ENCODE results near the gene RAB15. TPM values are rescaled to one million over a fixed set of nuclear protein-coding genes. Genes with fewer than 3 reads are reported as not detected.

Gene RAB15
- polyA plus RNA-seq, 6 donors from 2014 or later: 0.25 to 1.9 (median 0.94) TPM

- peaks cover 0 to 6% (median 0%) of the 10 kb centered on the region in 3 donors for H3K4me1 Mint-ChIP-seq
- ATAC-seq (ENCODE audit: low read depth in 2 of 2) (no peak), DNase-seq (no peak)
- no peak overlapping the region for H3K27ac Mint-ChIP-seq
- H3K4me3 Mint-ChIP-seq: no peak overlapping the region
- no peaks in the 10 kb centered on the region for H3K36me3 Mint-ChIP-seq
- no peaks in the 10 kb centered on the region for H3K27me3 Mint-ChIP-seq
- no peaks in the 10 kb centered on the region for H3K9me3 Mint-ChIP-seq
These were observed 28.9 kb upstream of the RAB15 start for GRCh38 chr14:65000898-65001591.

DNA sequence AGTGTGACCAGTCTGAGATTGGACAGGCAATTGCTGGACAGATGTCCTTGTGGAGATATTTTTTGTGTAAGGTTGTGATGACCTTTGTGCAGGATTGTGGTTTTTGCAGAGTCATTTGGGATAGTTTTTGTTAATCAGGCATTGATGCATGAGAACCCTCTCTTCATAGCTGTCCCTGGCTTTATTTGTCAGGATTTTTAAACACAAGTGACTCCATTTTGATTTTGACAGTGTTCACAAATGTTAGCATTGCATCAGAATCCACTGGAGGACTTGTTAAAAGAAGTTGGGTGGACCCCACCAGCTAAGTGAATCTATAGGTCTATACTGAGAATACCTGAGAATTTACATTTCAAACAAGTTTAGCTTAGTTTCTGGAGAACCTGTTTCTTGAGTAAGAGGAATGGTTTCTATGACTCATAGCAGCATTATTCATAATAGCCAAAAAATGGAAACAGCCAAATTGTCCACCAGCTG is 26.4 kb upstream of the RAB15 start:
- H3K36me3 Mint-ChIP-seq: no peaks in the 10 kb centered on the region
- H3K4me3 Mint-ChIP-seq: no peak overlapping the region
- H3K4me1 Mint-ChIP-seq: peaks cover 0 to 6% (median 0%) of the 10 kb centered on the region in 3 donors
- DNase-seq: no peak
- ATAC-seq (ENCODE audit: low read depth in 2 of 2): no peak
- H3K27me3 Mint-ChIP-seq: no peaks in the 10 kb centered on the region
- H3K9me3 Mint-ChIP-seq: no peaks in the 10 kb centered on the region
- H3K27ac Mint-ChIP-seq: no peak overlapping the region

DNA sequence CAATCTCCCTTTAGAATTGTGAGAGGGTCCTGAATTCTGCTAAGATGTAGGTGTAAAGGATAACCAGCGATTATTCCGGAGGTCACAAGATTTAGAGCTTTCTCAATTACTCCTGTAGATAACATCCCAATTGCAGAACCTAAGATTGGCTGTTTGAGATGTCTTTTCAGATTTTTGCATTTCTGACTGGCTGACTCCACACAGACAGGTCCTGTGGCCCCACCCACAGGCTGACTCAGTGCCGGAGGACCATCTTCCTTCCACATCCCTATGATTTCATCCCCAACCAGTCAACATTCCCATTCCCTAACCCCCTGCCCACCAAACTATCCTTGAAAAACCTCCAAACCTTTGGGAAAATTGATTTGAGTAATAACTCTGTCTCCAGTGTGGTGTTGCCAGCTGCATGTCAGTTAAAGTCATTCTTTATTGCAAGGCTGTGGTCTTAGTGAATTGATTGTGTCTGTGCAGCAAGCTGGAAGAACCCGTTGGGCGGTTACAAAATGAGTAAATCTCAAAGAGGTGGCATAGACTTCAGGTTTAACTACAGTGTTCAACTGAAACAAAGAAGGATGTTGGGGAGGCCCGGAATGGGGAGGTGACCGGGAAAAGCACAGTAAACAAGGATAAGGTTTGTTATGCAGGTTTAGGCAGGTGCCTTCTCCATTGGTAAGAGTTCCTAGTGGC is 25.1 kb upstream of the RAB15 start:
- no peaks in the 10 kb centered on the region for H3K9me3 Mint-ChIP-seq
- no peak for ATAC-seq (ENCODE audit: low read depth in 2 of 2)
- no peaks in the 10 kb centered on the region for H3K27me3 Mint-ChIP-seq
- no peak for DNase-seq
- peaks cover 0 to 6% (median 0%) of the 10 kb centered on the region in 3 donors for H3K4me1 Mint-ChIP-seq
- no peaks in the 10 kb centered on the region for H3K36me3 Mint-ChIP-seq
- peak overlapping the region in 1 of 6 donors; percentile 28 for H3K27ac Mint-ChIP-seq
- no peak overlapping the region for H3K4me3 Mint-ChIP-seq

DNA sequence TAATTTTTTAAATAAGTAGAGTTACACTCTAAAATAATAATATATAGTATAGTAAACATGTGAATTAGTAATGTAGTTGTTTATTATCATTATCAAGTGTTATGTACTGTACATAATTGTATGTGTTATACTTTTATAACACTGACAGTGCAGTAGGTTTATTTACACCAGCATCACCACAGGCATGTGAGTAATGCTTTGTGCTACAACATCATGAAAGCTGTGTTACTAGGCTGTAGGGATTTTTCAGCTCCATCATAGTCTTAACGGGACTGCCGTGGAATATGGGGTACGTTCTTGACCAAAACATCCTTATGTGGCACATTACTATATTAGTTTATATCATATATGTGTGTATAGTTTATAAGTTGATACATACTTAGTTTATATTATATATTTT is 23.2 kb upstream of the RAB15 start:
- no peak overlapping the region for H3K4me3 Mint-ChIP-seq
- ATAC-seq (ENCODE audit: low read depth in 2 of 2) (no peak), DNase-seq (no peak)
- H3K36me3 Mint-ChIP-seq: no peaks in the 10 kb centered on the region
- peaks cover 2 to 10% (median 4%) of the 10 kb centered on the region in 3 donors for H3K4me1 Mint-ChIP-seq
- no peak overlapping the region for H3K27ac Mint-ChIP-seq
- no peaks in the 10 kb centered on the region for H3K27me3 Mint-ChIP-seq
- H3K9me3 Mint-ChIP-seq: no peaks in the 10 kb centered on the region

DNA sequence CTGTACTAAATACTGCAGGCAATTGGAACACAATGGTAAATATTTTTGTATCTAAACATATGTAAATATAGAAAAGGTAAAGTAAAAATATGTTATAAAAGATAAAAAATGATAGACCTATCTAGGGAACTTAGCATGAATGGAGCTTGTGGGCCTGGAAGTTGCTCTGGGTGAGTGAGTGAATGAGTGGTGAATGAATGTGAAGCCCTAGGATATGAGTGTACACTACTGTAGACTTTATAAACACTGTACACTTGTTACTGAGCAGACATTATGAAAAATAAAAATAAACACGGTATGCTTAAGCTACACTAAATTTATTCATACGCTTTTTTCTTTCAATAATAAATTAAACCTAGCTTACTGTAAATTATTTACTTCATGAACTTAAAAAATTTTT is 22.4 kb upstream of the RAB15 start:
- H3K4me1 Mint-ChIP-seq: peaks cover 9 to 16% (median 11%) of the 10 kb centered on the region in 3 donors

GRCh38 chr14:64993266-64993930 is 21.3 kb upstream of the RAB15 start:
- Mint-ChIP-seq H3K27ac (no peak overlapping the region), H3K4me3 (no peak overlapping the region), H3K4me1 (peaks cover 11 to 16% (median 13%) of the 10 kb centered on the region in 3 donors), H3K27me3 (no peaks in the 10 kb centered on the region), H3K9me3 (no peaks in the 10 kb centered on the region), H3K36me3 (no peaks in the 10 kb centered on the region)
- DNase-seq (no peak), ATAC-seq (ENCODE audit: low read depth in 2 of 2) (no peak)

More for the DNA sequence above, 22.4 kb upstream of the RAB15 start:
- ATAC-seq (ENCODE audit: low read depth in 2 of 2): no peak
- Mint-ChIP-seq H3K27me3 (no peaks in the 10 kb centered on the region), H3K27ac (no peak overlapping the region), H3K9me3 (no peaks in the 10 kb centered on the region), H3K36me3 (no peaks in the 10 kb centered on the region), H3K4me3 (no peak overlapping the region)
- no peak for DNase-seq

GRCh38 chr14:64992328-64992885 is 20.3 kb upstream of the RAB15 start:
- ATAC-seq (ENCODE audit: low read depth in 2 of 2) (no peak), DNase-seq (no peak)
- no peaks in the 10 kb centered on the region for H3K36me3 Mint-ChIP-seq
- no peak overlapping the region for H3K27ac Mint-ChIP-seq
- H3K9me3 Mint-ChIP-seq: no peaks in the 10 kb centered on the region
- no peaks in the 10 kb centered on the region for H3K27me3 Mint-ChIP-seq
- H3K4me1 Mint-ChIP-seq: peaks cover 13 to 18% (median 16%) of the 10 kb centered on the region in 3 donors
- H3K4me3 Mint-ChIP-seq: no peak overlapping the region

DNA sequence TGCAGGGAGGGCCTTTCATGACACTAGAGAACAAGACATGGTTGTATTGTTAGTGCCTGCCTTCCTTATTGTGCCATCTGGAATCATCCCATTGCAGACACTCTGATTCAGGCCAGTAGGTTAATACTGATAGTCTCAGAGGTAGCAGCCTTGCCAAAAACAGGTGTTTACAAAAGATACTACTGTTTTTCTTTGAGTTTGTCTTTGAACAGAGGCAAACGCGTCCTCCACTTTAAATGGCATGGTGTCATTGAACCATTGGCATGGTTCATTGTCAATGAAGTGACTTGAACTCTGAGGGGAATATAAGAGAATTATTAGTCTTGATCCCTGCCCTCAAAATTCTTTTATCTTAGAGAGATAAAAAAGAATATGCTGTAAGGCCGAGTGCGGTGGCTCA is 18.8 kb upstream of the RAB15 start:
- Mint-ChIP-seq H3K27me3 (no peaks in the 10 kb centered on the region), H3K4me3 (peak overlapping the region in 1 of 8 donors; percentile 42), H3K27ac (no peak overlapping the region), H3K36me3 (no peaks in the 10 kb centered on the region), H3K4me1 (peaks cover 17 to 29% (median 22%) of the 10 kb centered on the region in 3 donors), H3K9me3 (no peaks in the 10 kb centered on the region)
- ATAC-seq (ENCODE audit: low read depth in 2 of 2) (no peak), DNase-seq (no peak)

DNA sequence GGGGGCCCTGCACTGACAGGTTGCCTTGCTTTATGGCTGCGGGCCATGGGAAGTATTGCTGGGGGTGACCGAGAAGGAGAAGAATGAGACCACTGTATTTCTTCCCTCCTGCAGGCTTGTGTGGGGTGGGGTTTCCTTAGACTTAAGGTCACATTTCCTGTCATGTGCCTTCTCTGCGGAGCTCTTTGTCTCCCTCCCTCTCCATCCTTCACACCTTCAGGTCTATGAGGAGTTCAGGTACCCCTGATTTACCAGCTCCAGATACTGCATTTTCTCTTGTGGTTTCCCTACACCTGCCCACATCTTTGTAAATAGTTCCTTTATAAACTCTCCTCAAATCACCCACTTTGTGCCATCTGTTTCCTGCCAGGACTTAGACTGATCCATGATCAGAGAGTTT is 18.2 kb upstream of the RAB15 start:
- ATAC-seq (ENCODE audit: low read depth in 2 of 2): no peak
- H3K27me3 Mint-ChIP-seq: no peaks in the 10 kb centered on the region
- H3K4me1 Mint-ChIP-seq: peaks cover 19 to 31% (median 24%) of the 10 kb centered on the region in 3 donors
- no peaks in the 10 kb centered on the region for H3K9me3 Mint-ChIP-seq
- no peaks in the 10 kb centered on the region for H3K36me3 Mint-ChIP-seq
- peak overlapping the region in 3 of 8 donors; percentile 33 to 59 (median 53) for H3K4me3 Mint-ChIP-seq
- DNase-seq: no peak
- peak overlapping the region in 1 of 6 donors; percentile 20 for H3K27ac Mint-ChIP-seq

DNA sequence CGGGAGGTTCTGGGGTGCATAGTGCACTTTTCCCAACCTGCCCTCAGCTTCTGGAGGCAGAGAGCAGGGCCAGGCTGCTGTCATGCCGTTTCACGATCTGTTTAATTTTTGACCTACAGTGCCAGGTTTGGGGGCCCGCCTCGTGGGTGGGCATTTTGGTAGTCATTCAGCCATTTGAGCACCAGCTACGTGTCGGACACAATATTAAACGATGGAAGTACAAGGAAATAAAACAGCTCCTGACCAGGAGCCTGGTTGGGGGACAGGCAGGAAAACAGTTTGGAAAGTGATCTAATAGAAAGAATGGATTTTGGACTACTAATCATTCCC is 15.3 kb upstream of the RAB15 start:
- Mint-ChIP-seq H3K9me3 (no peaks in the 10 kb centered on the region), H3K4me1 (peaks cover 28 to 37% (median 29%) of the 10 kb centered on the region in 3 donors), H3K36me3 (no peaks in the 10 kb centered on the region), H3K4me3 (peak overlapping the region; percentile 85 to 100 (median 98)), H3K27ac (peak overlapping the region in 5 of 6 donors; percentile 83 to 99 (median 97)), H3K27me3 (peaks cover 5 to 7% (median 5%) of the 10 kb centered on the region in 3 donors)
- DNase-seq (no peak), ATAC-seq (ENCODE audit: low read depth in 2 of 2) (no peak)

DNA sequence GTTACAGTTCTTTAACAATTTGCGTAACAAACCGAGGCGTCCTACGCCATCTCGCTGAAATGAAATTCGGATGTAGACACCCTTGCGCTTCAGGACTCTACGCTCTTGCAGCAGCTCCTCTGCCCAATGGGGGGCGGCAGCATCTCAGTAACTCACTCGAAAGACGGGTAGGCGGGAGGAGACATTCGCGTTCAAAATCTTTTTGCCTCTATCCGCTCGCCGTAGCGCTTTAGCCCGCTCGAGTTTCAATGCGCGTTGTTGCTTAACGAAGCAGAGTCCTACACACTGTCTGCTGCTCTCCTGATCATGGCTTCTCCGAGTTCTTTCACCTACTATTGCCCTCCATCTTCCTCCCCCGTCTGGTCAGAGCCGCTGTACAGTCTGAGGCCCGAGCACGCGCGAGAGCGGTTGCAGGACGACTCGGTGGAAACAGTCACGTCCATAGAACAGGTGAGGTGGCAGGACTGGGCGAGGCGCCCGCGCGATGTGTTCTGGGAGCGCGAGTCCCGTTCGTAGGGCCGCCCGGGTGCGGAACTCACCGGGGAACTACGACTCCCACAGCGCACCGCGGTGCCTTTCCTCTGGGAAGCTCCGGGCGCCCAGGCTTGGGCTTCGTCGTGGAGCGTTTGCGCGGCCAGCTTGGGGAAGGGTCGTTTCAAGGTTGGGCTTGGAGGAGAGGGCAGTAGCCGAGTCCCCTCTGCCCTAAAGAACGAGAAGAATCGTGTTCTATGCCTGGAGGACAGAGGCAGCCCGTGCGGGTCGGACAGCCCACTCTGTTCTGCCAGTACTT is 14.7 kb upstream of the RAB15 start, which contains the start of gene FNTB:
TSS of gene FNTB (plus strand) at position 248 of the 790 bp plus-strand sequence. CDS start at position 307, 59 bp downstream.
- H3K4me3 Mint-ChIP-seq: peak within 1 kb of the TSS; percentile 85 to 100 (median 98)
- H3K36me3 Mint-ChIP-seq: no peaks in the 10 kb centered on the region
- DNase-seq (peak; percentile 95), ATAC-seq (ENCODE audit: low read depth in 2 of 2) (peak; percentile 91 to 95)
- peaks cover 28 to 37% (median 29%) of the 10 kb centered on the region in 3 donors for H3K4me1 Mint-ChIP-seq
- H3K9me3 Mint-ChIP-seq: no peaks in the 10 kb centered on the region
- peaks cover 5 to 12% (median 10%) of the 10 kb centered on the region in 3 donors for H3K27me3 Mint-ChIP-seq
- H3K27ac Mint-ChIP-seq: peak within 1 kb of the TSS; percentile 83 to 99 (median 98)

- H3K27me3 Mint-ChIP-seq: peaks cover 5 to 23% (median 15%) of the 10 kb centered on the region in 3 donors
- ATAC-seq (ENCODE audit: low read depth in 2 of 2): no peak
- peak overlapping the region in 2 of 6 donors; percentile 32 to 33 for H3K27ac Mint-ChIP-seq
- no peaks in the 10 kb centered on the region for H3K36me3 Mint-ChIP-seq
- peak; percentile 50 for DNase-seq
- H3K4me3 Mint-ChIP-seq: peak overlapping the region; percentile 25 to 82 (median 57)
- no peaks in the 10 kb centered on the region for H3K9me3 Mint-ChIP-seq
- H3K4me1 Mint-ChIP-seq: peaks cover 17 to 26% (median 19%) of the 10 kb centered on the region in 3 donors
These were observed 11.5 kb upstream of the RAB15 start for GRCh38 chr14:64983439-64984310.

Measured in naive B cell (primary cell).